IPS-15b (cell line): ENCODE data around the gene CAPN2.

Experiments used
- H3K27me3 ChIP-seq: one replicate; pipeline ENCODE4 v1.6.1; 2013; ENCODE audit warnings: low read length; ENCODE audit not compliant: control insufficient read depth, insufficient read depth
- H3K36me3 ChIP-seq: one replicate; pipeline ENCODE4 v1.6.1; 2013; ENCODE audit warnings: low read length; ENCODE audit not compliant: control insufficient read depth, insufficient read depth
- H3K4me1 ChIP-seq: one replicate; pipeline ENCODE4 v1.6.1; 2013; ENCODE audit warnings: mild to moderate bottlenecking, low read length; ENCODE audit not compliant: control insufficient read depth, insufficient read depth
- H3K4me3 ChIP-seq: one replicate; pipeline ENCODE4 v1.5.1; 2013; ENCODE audit warnings: low read depth, low read length
- H3K9ac ChIP-seq: one replicate; pipeline ENCODE4 v1.6.1; 2013; ENCODE audit warnings: low read depth, mild to moderate bottlenecking, low read length
- H3K9me3 ChIP-seq: one replicate; pipeline ENCODE4 v1.6.1; 2013; ENCODE audit warnings: mild to moderate bottlenecking, low read length; ENCODE audit not compliant: control insufficient read depth, insufficient read depth

CAPN2 gene

DNA sequence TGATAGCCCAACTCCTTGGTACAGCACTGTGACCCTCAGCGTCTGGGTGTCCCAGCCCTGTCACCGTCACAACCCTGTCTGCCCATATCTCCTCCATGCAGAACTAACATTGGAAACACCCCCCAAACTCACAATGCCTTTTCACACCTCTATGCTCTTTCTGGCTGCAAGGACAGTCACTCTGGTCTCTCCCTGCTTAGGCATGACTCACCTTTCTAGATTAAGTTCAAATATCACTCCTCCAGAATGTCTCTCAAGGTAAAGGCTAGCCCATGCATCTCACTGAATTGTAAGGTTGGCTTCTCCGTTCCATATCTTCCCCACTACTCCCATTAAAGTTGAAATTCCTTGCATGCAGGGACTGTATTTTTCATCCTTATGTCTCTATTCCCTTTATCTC, 29.8 kb upstream of the CAPN2 start:
- H3K4me3 ChIP-seq = no peak overlapping the region
- H3K36me3 ChIP-seq = no peaks in the 10 kb centered on the region
- no peaks in the 10 kb centered on the region for H3K9me3 ChIP-seq
- peaks cover 7% of the 10 kb centered on the region for H3K27me3 ChIP-seq
- H3K4me1 ChIP-seq = no peaks in the 10 kb centered on the region
- H3K9ac ChIP-seq = no peak overlapping the region

DNA sequence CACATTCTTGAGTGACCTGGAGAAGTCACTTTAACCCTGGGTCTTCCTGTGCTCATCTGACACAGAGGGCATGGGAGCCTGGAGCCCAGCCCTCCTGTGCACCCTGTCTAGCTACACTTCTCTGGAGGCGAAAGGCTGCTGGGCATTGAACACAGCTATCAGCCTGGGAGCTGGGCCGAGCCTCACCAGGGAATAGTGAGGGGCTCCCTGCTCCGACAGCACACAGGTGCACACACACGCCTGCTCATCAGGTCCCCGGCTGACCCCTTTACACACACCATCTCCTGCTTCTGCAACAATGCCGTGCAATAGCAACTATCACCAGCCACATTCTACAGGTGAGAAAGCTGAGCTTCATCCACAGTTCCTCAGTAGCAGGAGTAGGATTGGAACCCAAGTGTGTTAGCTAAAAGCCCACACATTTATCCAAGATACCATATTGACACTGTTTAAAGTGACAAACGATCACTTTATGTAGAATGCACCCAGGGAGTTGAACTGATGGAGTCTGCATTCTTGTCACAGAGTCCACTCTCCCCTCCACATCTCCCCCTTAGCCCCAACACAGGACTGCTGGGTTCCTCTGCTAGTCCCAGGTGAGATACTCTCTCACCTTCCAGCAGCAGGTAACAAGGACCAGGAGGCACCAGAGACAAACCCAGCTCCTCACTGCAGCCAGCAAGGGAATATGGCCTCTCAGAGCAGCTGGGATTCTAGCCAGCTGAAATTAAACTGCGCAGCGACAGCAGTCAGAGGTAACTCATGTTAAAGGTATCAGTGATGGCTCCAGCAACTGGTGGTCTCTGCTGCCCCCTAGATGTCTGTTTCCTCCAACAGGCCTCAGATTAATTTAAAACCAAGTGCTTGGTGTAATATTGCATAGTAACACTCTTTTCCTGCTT, 28.5 kb upstream of the CAPN2 start:
- Histone ChIP-seq H3K4me3 (no peak overlapping the region), H3K9ac (no peak overlapping the region), H3K9me3 (no peaks in the 10 kb centered on the region), H3K27me3 (peaks cover 7% of the 10 kb centered on the region), H3K36me3 (no peaks in the 10 kb centered on the region), H3K4me1 (no peaks in the 10 kb centered on the region)

DNA sequence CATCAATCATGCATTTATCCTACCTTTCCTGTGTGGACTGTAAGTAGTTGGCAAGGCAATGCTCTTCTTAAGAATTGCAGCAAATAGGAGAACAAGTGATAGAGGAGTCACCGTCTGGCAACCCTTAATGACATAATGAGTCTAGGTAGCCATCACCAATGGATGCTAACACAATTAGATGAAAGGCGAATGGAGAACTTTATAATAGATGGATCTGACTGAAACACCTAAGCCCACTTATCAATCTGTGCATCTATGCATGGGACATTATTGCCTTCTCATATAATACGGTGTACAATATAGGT, 27.9 kb upstream of the CAPN2 start:
- H3K36me3 ChIP-seq = no peaks in the 10 kb centered on the region
- no peaks in the 10 kb centered on the region for H3K9me3 ChIP-seq
- H3K27me3 ChIP-seq = peaks cover 7% of the 10 kb centered on the region
- no peak overlapping the region for H3K9ac ChIP-seq
- H3K4me1 ChIP-seq = no peaks in the 10 kb centered on the region
- no peak overlapping the region for H3K4me3 ChIP-seq

DNA sequence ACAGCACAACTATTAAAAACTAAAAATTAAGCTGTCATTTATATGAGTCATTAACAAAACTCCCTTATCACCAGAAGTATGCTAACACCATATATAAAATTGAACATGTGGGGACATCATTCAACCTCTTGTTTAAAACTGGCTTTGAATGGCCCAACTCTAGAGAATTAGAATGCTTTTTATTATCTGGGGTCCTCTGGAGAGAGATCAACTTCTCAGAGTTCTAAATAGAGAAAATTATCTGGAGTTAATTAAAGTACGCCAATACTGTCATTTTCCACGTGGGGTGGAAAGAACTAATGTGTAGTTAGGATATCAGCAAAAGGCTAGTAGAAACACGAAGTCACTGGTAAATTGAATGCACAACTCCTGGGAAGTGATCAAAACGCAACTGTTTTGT, 21.2 kb upstream of the CAPN2 start:
- Histone ChIP-seq H3K4me1 (no peaks in the 10 kb centered on the region), H3K36me3 (no peaks in the 10 kb centered on the region), H3K9me3 (no peaks in the 10 kb centered on the region), H3K9ac (no peak overlapping the region), H3K27me3 (no peaks in the 10 kb centered on the region), H3K4me3 (no peak overlapping the region)

DNA sequence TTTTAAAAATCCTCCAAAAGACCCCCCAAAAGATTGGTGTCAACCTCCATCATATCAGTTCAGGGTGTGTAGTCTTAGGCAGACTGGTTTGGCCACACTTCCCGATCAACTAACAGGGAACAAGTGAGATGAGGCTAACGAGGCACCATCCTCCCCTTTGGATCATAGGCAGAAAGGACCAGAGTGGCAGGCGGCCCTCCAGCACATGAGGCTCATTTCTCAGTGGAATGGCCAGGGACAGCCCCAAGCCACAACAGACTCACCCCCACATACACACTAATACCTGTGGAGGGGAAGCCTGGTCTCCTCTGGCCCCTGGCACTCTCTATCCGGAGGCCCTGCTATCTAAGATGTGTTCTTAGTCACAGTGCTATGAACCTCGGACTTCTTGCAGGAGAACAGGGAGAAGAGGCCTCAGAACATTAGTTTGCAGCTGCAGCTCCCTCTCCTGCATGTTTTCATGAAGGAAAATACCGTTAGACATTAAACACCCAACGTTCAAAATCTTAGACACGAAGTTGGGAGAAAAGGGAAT, 17.3 kb upstream of the CAPN2 start:
- Histone ChIP-seq H3K4me1 (no peaks in the 10 kb centered on the region), H3K9me3 (no peaks in the 10 kb centered on the region), H3K36me3 (no peaks in the 10 kb centered on the region), H3K4me3 (no peak overlapping the region), H3K9ac (no peak overlapping the region), H3K27me3 (no peaks in the 10 kb centered on the region)

DNA sequence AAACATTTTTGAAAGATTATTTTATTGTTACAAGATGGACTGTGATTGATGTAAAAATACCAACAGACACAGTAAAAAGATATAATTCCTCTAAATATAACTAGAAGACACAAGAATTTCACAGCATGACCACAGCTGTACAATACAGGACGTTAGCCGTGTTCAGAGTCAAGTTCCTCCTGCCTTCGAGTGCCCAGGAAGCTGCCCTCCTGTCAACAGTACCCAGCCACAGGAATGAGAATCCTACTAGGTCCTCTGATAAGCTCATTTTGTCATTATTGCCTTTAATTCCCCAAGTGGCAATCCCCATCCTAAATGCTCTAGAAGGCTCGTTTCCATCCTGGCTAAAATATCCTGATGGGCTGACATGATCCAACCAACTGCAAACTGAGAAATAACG, 16.4 kb upstream of the CAPN2 start:
- Histone ChIP-seq H3K4me1 (no peaks in the 10 kb centered on the region), H3K9ac (no peak overlapping the region), H3K4me3 (no peak overlapping the region), H3K36me3 (no peaks in the 10 kb centered on the region), H3K27me3 (no peaks in the 10 kb centered on the region), H3K9me3 (no peaks in the 10 kb centered on the region)

DNA sequence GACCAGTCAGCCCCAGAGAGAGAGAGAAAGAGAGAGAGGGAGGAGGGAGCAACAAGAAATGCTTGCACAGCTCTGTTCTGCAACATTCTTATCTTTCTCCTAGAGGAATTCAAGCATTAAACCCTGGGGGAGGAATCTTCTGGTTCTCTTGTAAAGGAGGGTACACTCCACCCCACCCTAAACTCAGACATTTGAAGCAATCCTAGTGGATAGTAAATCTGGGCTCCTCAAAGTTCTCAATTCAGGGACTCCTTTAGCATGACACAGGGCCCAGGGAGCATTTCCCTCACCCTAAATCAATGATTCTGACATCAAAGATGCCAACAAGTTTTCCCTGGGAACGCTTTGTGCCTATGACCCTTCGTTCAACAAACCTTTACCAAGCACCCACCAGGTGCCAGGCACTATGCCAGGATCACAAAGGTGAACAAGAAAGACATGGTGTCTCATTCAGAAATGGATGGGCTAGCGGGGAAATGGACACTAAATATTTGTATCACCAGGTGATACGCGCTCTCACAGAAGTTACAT, 11.9 kb upstream of the CAPN2 start:
- no peaks in the 10 kb centered on the region for H3K27me3 ChIP-seq
- no peaks in the 10 kb centered on the region for H3K36me3 ChIP-seq
- no peaks in the 10 kb centered on the region for H3K9me3 ChIP-seq
- H3K9ac ChIP-seq = no peak overlapping the region
- no peak overlapping the region for H3K4me3 ChIP-seq
- no peaks in the 10 kb centered on the region for H3K4me1 ChIP-seq

DNA sequence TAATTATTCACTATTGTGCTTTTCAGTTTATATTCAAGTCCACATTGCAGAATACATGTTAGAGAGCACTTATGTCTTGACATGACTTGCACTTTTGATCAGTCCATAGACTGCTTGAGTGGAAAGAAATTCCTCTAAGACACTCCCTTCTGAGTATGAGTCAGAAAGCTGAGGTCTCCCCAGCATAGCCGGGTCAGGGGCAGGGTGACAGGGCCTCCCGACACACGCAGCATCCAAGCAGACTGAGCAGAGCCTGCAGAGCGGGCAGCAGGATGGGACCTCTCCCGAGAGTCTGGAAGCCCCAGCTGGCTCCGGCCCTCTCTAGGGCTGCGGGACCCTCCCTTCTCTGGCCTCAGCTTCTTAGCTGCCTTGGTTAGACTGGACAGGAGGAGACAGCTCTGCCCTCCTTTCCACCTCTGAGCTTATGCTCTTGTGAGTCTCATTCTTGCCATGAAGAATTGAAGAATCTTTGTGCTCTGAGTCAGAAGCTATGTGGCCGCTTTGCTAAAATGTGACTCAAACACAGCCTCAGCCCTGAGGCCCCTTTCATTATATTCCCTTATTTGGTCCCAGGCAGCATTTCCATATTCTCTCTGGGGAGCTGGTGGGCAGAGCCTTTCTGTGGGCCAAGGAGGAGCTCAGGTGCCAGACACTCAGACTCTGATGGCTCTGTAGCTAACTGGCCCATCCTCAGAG, 11.2 kb upstream of the CAPN2 start:
- no peak overlapping the region for H3K4me3 ChIP-seq
- no peaks in the 10 kb centered on the region for H3K36me3 ChIP-seq
- H3K9ac ChIP-seq = no peak overlapping the region
- H3K9me3 ChIP-seq = no peaks in the 10 kb centered on the region
- H3K27me3 ChIP-seq = no peaks in the 10 kb centered on the region
- H3K4me1 ChIP-seq = no peaks in the 10 kb centered on the region

DNA sequence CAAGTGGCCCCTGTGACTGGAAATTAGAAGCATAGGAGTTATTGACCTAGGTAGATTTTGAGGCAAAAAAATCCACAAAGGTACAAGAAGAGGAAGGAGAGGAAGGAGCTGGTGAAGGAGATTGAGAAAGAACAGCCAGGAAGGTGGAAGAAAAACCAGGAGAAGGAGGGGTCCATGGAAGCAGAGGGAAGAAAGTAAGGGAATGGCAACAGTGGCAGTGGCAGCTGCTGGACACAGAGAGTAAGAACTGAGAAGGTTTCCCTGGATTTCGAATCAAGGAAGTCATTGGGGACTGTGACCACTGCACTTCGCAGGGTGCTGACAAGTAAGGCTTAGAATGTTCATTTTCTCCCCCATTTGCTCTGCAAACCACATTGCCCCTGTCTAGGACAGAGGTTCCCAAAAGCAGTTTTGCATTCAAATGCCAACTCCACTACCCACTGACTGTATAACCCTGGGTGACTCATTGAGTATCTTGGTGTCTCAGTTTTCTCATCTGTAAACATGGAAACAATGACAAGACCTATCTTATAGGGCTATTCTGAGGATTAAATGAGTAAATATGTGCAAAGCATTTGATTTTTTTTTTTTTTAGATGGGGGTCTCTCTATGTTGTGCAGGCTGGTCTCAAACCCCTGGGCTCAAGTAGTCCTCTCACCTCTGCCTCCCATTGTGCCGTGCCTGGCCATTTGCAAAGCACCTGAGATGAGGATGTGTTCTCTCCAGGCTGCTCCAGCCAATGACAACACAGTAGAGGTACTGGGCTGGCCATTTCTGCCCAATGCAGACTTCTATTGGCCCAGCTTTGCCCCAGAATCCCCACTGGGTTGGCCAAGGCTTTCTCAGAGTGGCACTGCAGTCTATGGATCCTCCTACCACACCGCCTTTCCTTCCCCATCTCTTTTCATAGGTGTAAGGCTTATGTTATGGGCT, 9.3 kb upstream of the CAPN2 start:
- no peak overlapping the region for H3K4me3 ChIP-seq
- H3K9ac ChIP-seq = no peak overlapping the region
- H3K36me3 ChIP-seq = no peaks in the 10 kb centered on the region
- H3K4me1 ChIP-seq = peaks cover 8% of the 10 kb centered on the region
- no peaks in the 10 kb centered on the region for H3K9me3 ChIP-seq
- H3K27me3 ChIP-seq = no peaks in the 10 kb centered on the region

DNA sequence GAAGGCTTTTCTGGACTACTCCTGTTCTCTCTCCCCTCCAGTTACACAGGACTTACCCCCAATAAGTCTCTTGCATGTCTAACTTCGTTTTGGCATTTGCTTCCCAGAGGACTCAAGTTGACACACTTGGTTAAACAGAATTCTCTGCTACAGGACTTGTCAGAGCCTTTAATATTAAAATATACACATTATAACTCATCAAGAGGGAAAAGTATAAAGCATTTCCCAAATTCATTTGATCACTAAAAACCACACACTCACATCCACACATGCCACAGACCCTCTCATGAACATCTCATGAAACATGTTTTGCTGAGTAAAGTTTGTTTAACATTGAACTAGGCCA, 8.7 kb upstream of the CAPN2 start:
- Histone ChIP-seq H3K4me3 (no peak overlapping the region), H3K9me3 (no peaks in the 10 kb centered on the region), H3K4me1 (peaks cover 8% of the 10 kb centered on the region), H3K9ac (no peak overlapping the region), H3K36me3 (no peaks in the 10 kb centered on the region), H3K27me3 (no peaks in the 10 kb centered on the region)
